GM23338 (cell line): ENCODE measurements around the gene SLC10A3. TPM values are rescaled to one million over a fixed set of nuclear protein-coding genes. Genes with fewer than 3 reads are reported as not detected.

Source experiments
- ATAC-seq: fragments of 200-7000 bp; cut with Tn5 transposase; 3 replicates; pipeline ENCODE4 v1.9.1; 2020
- DNase-seq: peaks from one replicate; pipeline ENCODE4 v3.0.0-alpha.2; 2015; ENCODE audit warnings: low spot score
- H2AFZ ChIP-seq: fragments of 200-600 bp; sonication (generic); 2 replicates; pipeline ENCODE4 v1.8.0; 2016; ENCODE audit warnings: antibody characterized with exemption, mild to moderate bottlenecking, moderate library complexity
- H3F3A ChIP-seq: fragments of 200-600 bp; sonication (generic); replicated peaks from 2 replicates; pipeline ENCODE4 v1.8.0; 2017; ENCODE audit warnings: antibody characterized with exemption, mixed run types, low read depth
- H3K27ac ChIP-seq: fragments of 200-600 bp; sonication (generic); 2 replicates; pipeline ENCODE4 v1.6.1; 2016; ENCODE audit warnings: low read depth
- H3K27me3 ChIP-seq: fragments of 200-600 bp; sonication (generic); 2 replicates; pipeline ENCODE4 v1.8.0; 2016; ENCODE audit warnings: mild to moderate bottlenecking, mixed run types, moderate library complexity; ENCODE audit not compliant: insufficient read depth
- H3K36me3 ChIP-seq: fragments of 200-600 bp; sonication (generic); 2 replicates; pipeline ENCODE4 v1.8.0; 2016; ENCODE audit warnings: mild to moderate bottlenecking; ENCODE audit not compliant: insufficient read depth
- H3K4me1 ChIP-seq: fragments of 200-600 bp; sonication (generic); 2 replicates; pipeline ENCODE4 v1.8.0; 2016; ENCODE audit warnings: mild to moderate bottlenecking, moderate library complexity; ENCODE audit not compliant: insufficient read depth
- H3K4me2 ChIP-seq: fragments of 200-600 bp; sonication (generic); 2 replicates; pipeline ENCODE4 v1.7.1; 2017; ENCODE audit warnings: mixed run types
- H3K4me3 ChIP-seq: fragments of 200-600 bp; sonication (generic); 2 replicates; pipeline ENCODE4 v1.6.1; 2016; ENCODE audit warnings: mixed run types
- H3K79me2 ChIP-seq: fragments of 200-600 bp; sonication (generic); replicated peaks from 2 replicates; pipeline ENCODE4 v1.8.0; 2017; ENCODE audit warnings: mild to moderate bottlenecking; ENCODE audit not compliant: insufficient read depth
- H3K9me2 ChIP-seq: fragments of 200-600 bp; sonication (generic); 2 replicates; pipeline ENCODE4 v1.8.0; 2017; ENCODE audit not compliant: insufficient read depth
- H4K20me1 ChIP-seq: fragments of 200-600 bp; sonication (generic); replicated peaks from 2 replicates; pipeline ENCODE4 v1.8.0; 2017; ENCODE audit warnings: mild to moderate bottlenecking; ENCODE audit not compliant: insufficient read depth
- H3K27ac Mint-ChIP-seq: 2 replicates; pipeline ENCODE4 v1.8.0; 2020; ENCODE audit warnings: inconsistent platforms, mild to moderate bottlenecking, moderate library complexity, mixed read lengths
- H3K27me3 Mint-ChIP-seq: 3 replicates; pipeline ENCODE4 v1.8.0; 2022; ENCODE audit warnings: low read depth, mild to moderate bottlenecking, moderate library complexity, mixed read lengths, inconsistent platforms; ENCODE audit not compliant: insufficient read depth, poor library complexity
- H3K36me3 Mint-ChIP-seq: 3 replicates; pipeline ENCODE4 v1.8.0; 2021; ENCODE audit warnings: low read depth, mild to moderate bottlenecking, inconsistent platforms, moderate library complexity, mixed read lengths
- H3K4me1 Mint-ChIP-seq: 3 replicates; pipeline ENCODE4 v1.8.0; 2020; ENCODE audit warnings: mild to moderate bottlenecking, inconsistent platforms, mixed read lengths
- H3K4me3 Mint-ChIP-seq: 3 replicates; pipeline ENCODE4 v1.8.0; 2021; ENCODE audit warnings: moderate library complexity, mild to moderate bottlenecking, inconsistent platforms, mixed read lengths
- H3K9me3 Mint-ChIP-seq: 3 replicates; pipeline ENCODE4 v1.8.0; 2020; ENCODE audit warnings: moderate library complexity, mild to moderate bottlenecking, inconsistent platforms, mixed read lengths
- CREB1 ChIP-seq: fragments of 250-450 bp; sonication (Bioruptor Pico); IDR thresholded peaks from 2 replicates; pipeline ENCODE4 v1.5.0; 2020; ENCODE audit warnings: low read depth, mild to moderate bottlenecking, moderate library complexity
- CTCF ChIP-seq, 2 experiments: fragments of 200-600 bp in 1 of 2; sonication (generic) in 1 of 2; conservative IDR thresholded peaks; 2 replicates each; pipeline versions ENCODE4 v1.5.1 to v1.6.1; 2016 to 2017; ENCODE audit warnings: antibody characterized with exemption in 2 of 2, low read depth in 2 of 2, mild to moderate bottlenecking in 2 of 2, moderate library complexity in 1 of 2
- ETS1 ChIP-seq: IDR thresholded peaks from 2 replicates; pipeline ENCODE4 v1.6.1; 2016; ENCODE audit warnings: antibody characterized with exemption
- EZH2 ChIP-seq: fragments of 200-600 bp; sonication (generic); IDR thresholded peaks from one replicate; pipeline ENCODE4 v1.8.0; 2017; ENCODE audit warnings: antibody characterized with exemption, mild to moderate bottlenecking, low read depth; ENCODE audit not compliant: unreplicated experiment
- EZH2phosphoT487 ChIP-seq: fragments of 200-600 bp; sonication (generic); IDR thresholded peaks from one replicate; pipeline ENCODE4 v1.8.1; 2018; ENCODE audit warnings: antibody characterized with exemption; ENCODE audit not compliant: unreplicated experiment
- JUNB ChIP-seq: IDR thresholded peaks from one replicate; pipeline ENCODE4 v1.6.1; 2016; ENCODE audit warnings: antibody characterized with exemption; ENCODE audit not compliant: unreplicated experiment
- NANOG ChIP-seq: IDR thresholded peaks from 2 replicates; pipeline ENCODE4 v1.6.1; 2016; ENCODE audit warnings: antibody characterized with exemption, borderline replicate concordance
- POLR2AphosphoS5 ChIP-seq: IDR thresholded peaks from 2 replicates; pipeline ENCODE4 v1.6.1; 2016; ENCODE audit warnings: antibody characterized with exemption, low read depth
- REST ChIP-seq: IDR thresholded peaks from one replicate; pipeline ENCODE4 v1.6.1; 2018; ENCODE audit warnings: antibody characterized with exemption; ENCODE audit not compliant: unreplicated experiment
- STAT1 ChIP-seq: IDR thresholded peaks from one replicate; pipeline ENCODE4 v1.6.1; 2016; ENCODE audit warnings: antibody characterized with exemption; ENCODE audit not compliant: unreplicated experiment
- ZNF114 ChIP-seq: fragments of 250-450 bp; sonication (Bioruptor Pico); IDR thresholded peaks from 2 replicates; pipeline ENCODE4 v1.5.0; 2020; ENCODE audit warnings: mild to moderate bottlenecking, moderate library complexity
- ZNF331 ChIP-seq: fragments of 250-450 bp; sonication (Bioruptor Pico); IDR thresholded peaks from 2 replicates; pipeline ENCODE4 v1.5.0; 2020; ENCODE audit warnings: low read depth, mild to moderate bottlenecking, moderate library complexity
- ZNF462 ChIP-seq: fragments of 250-450 bp; sonication (Bioruptor Pico); IDR thresholded peaks from 2 replicates; pipeline ENCODE4 v1.5.0; 2020; ENCODE audit warnings: mild to moderate bottlenecking, moderate library complexity
- polyA plus RNA-seq: library from polyadenylated mRNA; unstranded; fragments of >200 nt; fragmentation: Nextera tagmentation; extraction: Ambion mirVana; gene quantifications from 2 replicates; pipeline ENCODE4 v1.2.1, GENCODE V29; 2016
- total RNA-seq: library from RNA; depleted of rRNA; stranded (reverse); fragments of >200 nt; shearing (Covaris generic); gene quantifications from 2 replicates; pipeline ENCODE4 v1.2.3, GENCODE V29; 2014

Gene SLC10A3
- total and polyA plus RNA-seq, 2 experiments from 2014 or later = 7.6 to 17.6 TPM

- peaks cover 7% of the 10 kb centered on the region; the same call in 2 of the 3 replicates for H3K36me3 Mint-ChIP-seq
- TF ChIP-seq ETS1 (no peak), ZNF114 (no peak), JUNB (no peak), ZNF462 (CRISPR knock-in tag) (no peak), CREB1 (CRISPR knock-in tag) (no peak), EZH2 (no peak), ZNF331 (CRISPR knock-in tag) (no peak), CTCF (conservative IDR thresholded peaks at IDR 0.05; ENCODE audit: low read depth in 2 of 2) (no peak), NANOG (no peak), STAT1 (no peak), POLR2AphosphoS5 (no peak), REST (no peak), EZH2phosphoT487 (no peak)
- Histone ChIP-seq H3K4me3 (no peak overlapping the region), H3K4me2 (no peak overlapping the region), H3K4me1 (no peaks in the 10 kb centered on the region), H3F3A (no peaks in the 10 kb centered on the region), H4K20me1 (no peaks in the 10 kb centered on the region; the same call in 1 of the 2 replicates), H3K79me2 (no peaks in the 10 kb centered on the region), H3K27me3 (no peaks in the 10 kb centered on the region), H2AFZ (no peak overlapping the region), H3K9me2 (no peaks in the 10 kb centered on the region), H3K27ac (no peak overlapping the region), H3K36me3 (no peaks in the 10 kb centered on the region)
- ATAC-seq (no peak), DNase-seq (no peak)
- H3K27ac Mint-ChIP-seq = no peak overlapping the region
- H3K27me3 Mint-ChIP-seq = peaks cover 2% of the 10 kb centered on the region
- no peaks in the 10 kb centered on the region for H3K4me1 Mint-ChIP-seq
- H3K9me3 Mint-ChIP-seq = no peaks in the 10 kb centered on the region
- no peak overlapping the region for H3K4me3 Mint-ChIP-seq
These were observed 22.9 kb downstream of the SLC10A3 start for GRCh38 chrX:154467556-154467955.
